ENCODE measurements around the gene HOXA10. TPM values are rescaled to one million over a fixed set of nuclear protein-coding genes. Genes with fewer than 3 reads are reported as not detected.

The HOXA10 gene
- total RNA-seq, 1 experiment from 2014 or later: 9.5 TPM

DNA sequence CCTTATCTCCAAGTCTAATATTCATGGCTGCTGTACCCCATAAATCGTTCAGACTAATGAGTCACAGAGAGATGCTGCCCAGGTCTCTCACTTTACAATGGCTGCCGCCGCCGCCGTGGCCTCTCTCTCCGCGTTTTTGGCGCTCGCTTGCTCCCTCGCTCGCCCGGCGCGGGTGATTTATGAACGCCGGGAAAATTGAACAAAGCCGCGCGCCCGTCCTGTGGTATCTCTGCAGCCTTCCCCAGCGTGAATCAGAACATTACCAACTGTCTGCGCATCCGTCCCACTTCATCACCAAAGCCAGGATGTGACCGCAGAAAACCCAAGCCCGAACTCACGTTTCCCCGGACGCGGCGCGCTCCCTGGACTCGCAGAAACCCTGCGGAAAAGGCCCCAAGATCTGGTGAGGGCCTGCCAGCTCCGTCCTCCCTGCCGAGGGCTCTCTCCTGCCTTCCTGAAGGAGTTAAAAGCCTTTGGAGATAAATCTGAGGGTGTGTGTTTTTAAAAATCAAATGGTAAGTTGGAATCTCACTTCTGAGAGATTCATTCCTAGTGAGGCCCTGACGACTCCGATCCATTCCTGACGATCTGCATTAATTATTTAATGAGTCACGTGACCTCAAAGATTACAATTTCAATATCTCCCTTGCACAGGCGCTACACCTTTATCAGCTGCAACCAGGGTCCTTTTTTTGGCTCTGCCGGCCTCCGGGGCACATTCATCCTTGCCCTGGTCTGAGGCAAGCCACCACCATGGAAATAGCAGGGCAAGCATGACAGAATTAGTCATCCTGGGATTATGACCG lies 49.8 kb downstream of the HOXA10 start:
- H3K4me1 ChIP-seq: peaks cover 47% of the 10 kb centered on the region
- no peaks in the 10 kb centered on the region for H3K36me3 ChIP-seq (ENCODE audit: control insufficient read depth, insufficient read depth, low read length)
- ChIA-PET CTCF (no interaction called here), POLR2A (interaction anchor here (1.1 kb wide), 1 partner anchor 10 kb away, joined by 3 read pairs; no protein-coding TSS in a partner anchor)
- no TSS peak for BruUV-seq (replicated peaks)
- Mint-ChIP-seq H3K4me1 (ENCODE audit: low read depth, unreplicated experiment) (peaks cover 38% of the 10 kb centered on the region), H3K4me3 (ENCODE audit: unreplicated experiment) (peak overlapping the region; percentile 92), H3K36me3 (ENCODE audit: insufficient read depth, unreplicated experiment) (peaks cover 30% of the 10 kb centered on the region), H3K27me3 (ENCODE audit: insufficient read depth, unreplicated experiment) (no peaks in the 10 kb centered on the region), H3K9me3 (ENCODE audit: unreplicated experiment) (no peaks in the 10 kb centered on the region), H3K27ac (ENCODE audit: unreplicated experiment) (peak overlapping the region; percentile 95)
- no peak for DNase-seq
- TF ChIP-seq, protein P1, sequence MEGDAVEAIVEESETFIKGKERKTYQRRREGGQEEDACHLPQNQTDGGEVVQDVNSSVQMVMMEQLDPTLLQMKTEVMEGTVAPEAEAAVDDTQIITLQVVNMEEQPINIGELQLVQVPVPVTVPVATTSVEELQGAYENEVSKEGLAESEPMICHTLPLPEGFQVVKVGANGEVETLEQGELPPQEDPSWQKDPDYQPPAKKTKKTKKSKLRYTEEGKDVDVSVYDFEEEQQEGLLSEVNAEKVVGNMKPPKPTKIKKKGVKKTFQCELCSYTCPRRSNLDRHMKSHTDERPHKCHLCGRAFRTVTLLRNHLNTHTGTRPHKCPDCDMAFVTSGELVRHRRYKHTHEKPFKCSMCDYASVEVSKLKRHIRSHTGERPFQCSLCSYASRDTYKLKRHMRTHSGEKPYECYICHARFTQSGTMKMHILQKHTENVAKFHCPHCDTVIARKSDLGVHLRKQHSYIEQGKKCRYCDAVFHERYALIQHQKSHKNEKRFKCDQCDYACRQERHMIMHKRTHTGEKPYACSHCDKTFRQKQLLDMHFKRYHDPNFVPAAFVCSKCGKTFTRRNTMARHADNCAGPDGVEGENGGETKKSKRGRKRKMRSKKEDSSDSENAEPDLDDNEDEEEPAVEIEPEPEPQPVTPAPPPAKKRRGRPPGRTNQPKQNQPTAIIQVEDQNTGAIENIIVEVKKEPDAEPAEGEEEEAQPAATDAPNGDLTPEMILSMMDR (IDR thresholded peaks at IDR 0.05; ENCODE audit: insufficient read depth in 1 of 2, low read depth in 1 of 2, low read length in 1 of 2, severe bottlenecking in 1 of 2, unreplicated experiment in 1 of 2): no peak
- H3K9me3 ChIP-seq: no peaks in the 10 kb centered on the region
- no peak overlapping the region for H3K4me3 ChIP-seq (ENCODE audit: low read depth, low read length)
- intact Hi-C loops (cut with micrococcal nuclease; ENCODE audit: unreplicated experiment): loop anchor here (5.0 kb wide), 1 partner anchor 177 kb away; no protein-coding TSS in a partner anchor
- no peaks in the 10 kb centered on the region for H3K27me3 ChIP-seq (replicated peaks; ENCODE audit: control insufficient read depth, insufficient read depth, low read length)

DNA sequence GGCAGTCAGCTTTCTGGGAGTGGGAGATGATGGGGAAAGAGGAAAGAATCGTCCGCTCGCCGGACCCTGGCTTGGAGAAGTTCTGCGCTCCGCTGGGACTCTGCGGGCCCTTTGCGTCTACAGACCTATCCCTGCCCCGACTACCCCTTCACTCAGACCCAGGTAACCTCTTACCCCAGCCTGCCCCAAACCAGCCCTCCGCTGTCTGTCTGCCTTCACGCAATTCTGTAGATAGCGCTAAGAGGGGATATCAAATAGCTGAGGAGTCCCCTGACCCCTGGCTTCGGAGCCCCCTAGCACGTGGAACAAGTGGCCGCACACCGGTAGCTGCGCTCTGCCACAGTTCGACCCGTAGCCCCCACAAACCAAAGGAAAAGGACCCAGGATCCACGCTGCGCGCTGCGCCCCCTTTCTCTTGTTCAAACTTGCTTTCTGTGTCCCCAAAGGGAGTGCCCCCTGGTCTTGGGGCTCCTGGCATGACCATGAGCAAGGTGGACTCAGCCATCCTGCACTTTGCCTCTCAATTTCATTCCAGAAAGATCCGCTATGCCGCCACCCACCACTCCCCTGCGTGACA lies 50.6 kb downstream of the HOXA10 start:
- TF ChIP-seq, protein P1 (IDR thresholded peaks at IDR 0.05; ENCODE audit: insufficient read depth in 1 of 2, low read depth in 1 of 2, low read length in 1 of 2, severe bottlenecking in 1 of 2, unreplicated experiment in 1 of 2): no peak
- intact Hi-C loops (cut with micrococcal nuclease; ENCODE audit: unreplicated experiment): loop anchor here (1.0 to 5.0 kb wide), 2 partner anchors 8 to 176 kb away; no protein-coding TSS in a partner anchor
- Histone ChIP-seq H3K4me3 (ENCODE audit: low read depth, low read length) (peak overlapping the region; percentile 60), H3K36me3 (ENCODE audit: control insufficient read depth, insufficient read depth, low read length) (no peaks in the 10 kb centered on the region), H3K27me3 (replicated peaks; ENCODE audit: control insufficient read depth, insufficient read depth, low read length) (no peaks in the 10 kb centered on the region), H3K9me3 (no peaks in the 10 kb centered on the region), H3K4me1 (peaks cover 51% of the 10 kb centered on the region)
- ChIA-PET CTCF (no interaction called here), POLR2A (no interaction called here)
- no peaks in the 10 kb centered on the region for H3K9me3 Mint-ChIP-seq (ENCODE audit: unreplicated experiment)
- H3K36me3 Mint-ChIP-seq (ENCODE audit: insufficient read depth, unreplicated experiment): peaks cover 38% of the 10 kb centered on the region
- H3K4me1 Mint-ChIP-seq (ENCODE audit: low read depth, unreplicated experiment): peaks cover 38% of the 10 kb centered on the region
- peak overlapping the region; percentile 95 for H3K27ac Mint-ChIP-seq (ENCODE audit: unreplicated experiment)
- peak overlapping the region; percentile 92 for H3K4me3 Mint-ChIP-seq (ENCODE audit: unreplicated experiment)
- BruUV-seq (replicated peaks): no TSS peak
- no peak for DNase-seq
- no peaks in the 10 kb centered on the region for H3K27me3 Mint-ChIP-seq (ENCODE audit: insufficient read depth, unreplicated experiment)

DNA sequence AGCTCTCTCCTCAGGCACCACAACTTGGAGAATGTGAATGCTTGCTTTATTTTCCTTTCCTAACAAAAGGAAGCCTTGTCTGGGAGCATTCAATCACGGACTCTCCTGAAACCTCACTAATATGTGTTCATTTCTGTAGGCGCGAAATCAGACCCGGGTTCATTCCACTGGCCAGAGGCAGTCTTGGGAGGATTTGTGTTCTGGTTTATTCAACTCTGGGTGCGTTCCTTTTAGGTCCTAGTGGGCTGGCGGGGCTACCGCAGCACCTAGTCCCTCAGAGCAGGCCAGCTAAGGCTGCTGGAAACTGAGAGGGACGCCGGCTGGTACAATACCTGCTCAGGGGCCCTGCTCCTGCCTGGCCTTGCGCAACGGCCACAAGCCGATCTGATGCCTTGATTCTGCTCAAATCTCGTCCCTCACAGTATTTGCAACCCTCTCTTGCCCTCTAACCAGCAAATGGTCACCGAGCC lies 51.1 kb downstream of the HOXA10 start:
- Mint-ChIP-seq H3K27me3 (ENCODE audit: insufficient read depth, unreplicated experiment) (no peaks in the 10 kb centered on the region), H3K4me3 (ENCODE audit: unreplicated experiment) (peak overlapping the region; percentile 92), H3K9me3 (ENCODE audit: unreplicated experiment) (no peaks in the 10 kb centered on the region), H3K27ac (ENCODE audit: unreplicated experiment) (peak overlapping the region; percentile 95), H3K4me1 (ENCODE audit: low read depth, unreplicated experiment) (peaks cover 38% of the 10 kb centered on the region), H3K36me3 (ENCODE audit: insufficient read depth, unreplicated experiment) (peaks cover 43% of the 10 kb centered on the region)
- H3K27me3 ChIP-seq (replicated peaks; ENCODE audit: control insufficient read depth, insufficient read depth, low read length): no peaks in the 10 kb centered on the region
- TF ChIP-seq, protein P1 (IDR thresholded peaks at IDR 0.05; ENCODE audit: insufficient read depth in 1 of 2, low read depth in 1 of 2, low read length in 1 of 2, severe bottlenecking in 1 of 2, unreplicated experiment in 1 of 2): no peak
- peaks cover 56% of the 10 kb centered on the region for H3K4me1 ChIP-seq
- intact Hi-C loops (cut with micrococcal nuclease; ENCODE audit: unreplicated experiment): loop anchor here (1.0 to 5.0 kb wide), 2 partner anchors 8 to 176 kb away; no protein-coding TSS in a partner anchor
- no peaks in the 10 kb centered on the region for H3K36me3 ChIP-seq (ENCODE audit: control insufficient read depth, insufficient read depth, low read length)
- H3K9me3 ChIP-seq: no peaks in the 10 kb centered on the region
- peak overlapping the region; percentile 60 for H3K4me3 ChIP-seq (ENCODE audit: low read depth, low read length)
- CTCF ChIA-PET: interaction anchor here (0.8 to 1.6 kb wide), 3 partner anchors 12 to 57 kb away, joined by 3 to 4 read pairs (median 3); no protein-coding TSS in a partner anchor
- no TSS peak for BruUV-seq (replicated peaks)
- POLR2A ChIA-PET: interaction anchor here (1.8 kb wide), 1 partner anchor 8 kb away, joined by 9 read pairs; the partner anchor contains the start of gene HOXA4
- DNase-seq: peak in 1 of 2 experiments; percentile 63

Data from Caco-2 (cell line).